GM18868 (cell line): ENCODE measurements around the gene MGME1.
"Not testable (repeated sequence)": the region's sequence is repeated elsewhere in the genome, so short reads cannot be mapped to it uniquely, and the experiment has no call there.

Experiments
- ATAC-seq: cut with Tn5 transposase; IDR thresholded peaks from one replicate; pipeline ENCODE4 v1.9.1; 2021; ENCODE audit warnings: mild to moderate bottlenecking, moderate library complexity; ENCODE audit not compliant: unreplicated experiment

MGME1 gene

DNA sequence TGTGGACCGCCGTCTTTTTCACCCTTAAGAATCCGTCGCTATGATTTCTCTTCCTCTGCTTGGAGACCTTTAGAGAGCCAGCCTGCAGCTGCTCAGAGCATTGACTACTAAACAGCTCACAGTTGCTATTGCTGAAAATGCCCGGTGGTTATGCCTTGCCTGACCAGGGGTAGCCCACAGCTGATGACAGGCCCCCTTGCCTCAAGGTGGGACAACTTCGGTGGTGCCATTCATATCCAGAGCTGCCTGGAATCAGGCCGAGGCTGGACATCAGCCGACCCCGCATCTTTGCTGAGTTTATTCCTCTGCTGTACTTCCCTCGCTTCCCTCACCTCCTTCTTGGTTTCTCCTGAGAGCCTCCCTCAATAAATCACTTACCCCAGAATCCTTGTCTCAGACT is 49.3 kb downstream of the MGME1 start:
- ATAC-seq: no peak

DNA sequence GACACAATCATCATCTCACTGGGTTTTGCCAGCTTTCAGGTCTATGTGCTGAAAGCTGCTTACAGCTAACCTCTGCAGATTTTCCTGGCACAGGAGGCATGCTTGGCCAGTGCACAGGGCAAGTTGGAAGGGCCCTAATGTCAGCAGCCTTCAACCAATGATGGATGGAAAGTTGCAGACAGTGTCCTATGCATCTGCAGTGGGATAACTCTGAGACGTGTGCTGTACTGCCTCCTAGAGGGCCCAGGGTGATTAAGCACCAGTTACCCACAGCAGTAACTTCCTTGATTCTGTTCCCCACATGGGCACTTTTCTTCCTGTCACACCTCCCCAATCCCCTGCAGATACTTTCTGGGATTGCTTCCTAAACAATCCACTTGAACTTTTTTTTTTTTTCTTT is 50.2 kb downstream of the MGME1 start:
- peak; percentile 84 for ATAC-seq

DNA sequence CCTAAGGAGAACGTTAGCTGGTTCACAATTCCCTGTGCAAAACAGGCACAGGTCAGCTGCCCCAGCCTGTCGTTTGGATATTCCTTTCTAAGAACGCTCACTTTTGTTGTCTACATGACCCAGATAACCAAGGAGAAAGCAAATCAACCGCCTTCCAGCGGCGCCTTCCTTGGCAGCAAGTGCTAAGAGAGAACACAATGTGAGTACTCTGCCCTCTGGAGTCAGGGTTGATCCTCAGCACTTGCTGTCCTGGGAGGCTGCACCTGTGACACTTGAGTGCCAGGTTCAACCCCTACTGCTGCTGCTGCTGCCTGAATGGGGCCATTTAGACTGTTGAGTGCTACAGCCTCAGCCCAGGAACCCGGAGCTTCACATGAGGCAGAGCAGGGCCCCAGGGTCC is 52.1 kb downstream of the MGME1 start:
- no peak for ATAC-seq

DNA sequence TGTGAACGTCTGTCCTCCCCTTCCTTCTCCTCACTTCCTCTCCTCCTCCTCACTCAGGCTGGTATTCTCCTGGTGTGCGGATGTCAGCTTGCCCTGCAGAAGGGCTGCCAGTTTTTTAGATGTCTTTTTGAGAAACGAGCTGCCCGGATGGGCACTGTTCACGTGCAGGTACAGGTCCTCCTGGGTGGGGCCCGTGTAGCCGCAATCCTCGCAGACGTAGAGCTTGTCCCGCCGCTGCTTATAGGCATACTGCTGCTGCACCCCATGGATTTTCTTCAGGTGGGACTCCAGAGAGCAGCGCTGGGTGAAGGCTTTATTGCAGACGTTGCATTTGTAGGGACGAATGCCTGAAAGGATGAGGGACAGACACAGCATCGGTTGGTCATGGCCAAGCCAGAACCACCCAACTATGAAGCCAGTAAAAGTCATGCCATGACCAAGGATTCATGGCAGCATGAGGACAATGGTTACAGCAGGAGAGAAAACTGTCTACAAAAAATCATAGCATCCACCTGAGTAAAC is 55.8 kb downstream of the MGME1 start:
- ATAC-seq: no peak

DNA sequence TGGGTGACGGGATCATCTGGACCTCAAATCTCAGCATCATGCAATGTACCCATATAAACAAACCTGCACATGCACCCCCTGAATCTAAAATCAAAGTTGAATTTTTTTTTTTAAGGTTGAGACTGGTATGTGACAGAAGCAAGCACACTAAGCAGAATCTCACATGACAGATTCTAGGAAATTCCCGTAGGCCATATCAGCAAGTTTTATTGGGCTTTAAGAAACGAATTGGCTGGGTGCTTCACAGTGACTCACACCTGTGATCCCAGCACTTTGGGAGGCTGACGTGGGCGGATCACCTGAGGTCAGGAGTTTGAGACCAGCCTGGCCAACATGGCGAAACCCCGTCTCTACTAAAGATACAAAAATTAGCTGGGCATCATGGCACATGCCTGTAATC is 58.2 kb downstream of the MGME1 start:
- not testable (repeated sequence) for ATAC-seq

DNA sequence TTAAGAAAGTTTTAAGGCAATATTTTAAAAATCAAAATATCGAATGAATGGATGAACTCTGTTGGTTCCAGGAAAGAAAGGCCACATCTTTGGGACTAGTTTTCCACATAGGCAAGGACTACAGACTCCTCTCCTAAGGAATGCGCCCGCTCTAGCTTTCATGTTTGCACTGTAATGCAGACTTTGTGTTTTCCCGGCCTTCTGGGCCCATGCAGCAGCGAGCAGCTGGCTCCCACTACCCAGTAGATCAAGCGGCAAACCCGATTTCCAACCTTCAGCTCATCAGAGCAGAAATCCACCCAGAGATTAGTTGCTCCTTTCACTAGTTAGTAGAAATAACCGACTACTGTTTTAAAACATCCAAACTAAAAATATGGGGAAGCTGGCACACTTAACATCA is 61.2 kb downstream of the MGME1 start:
- no peak for ATAC-seq

DNA sequence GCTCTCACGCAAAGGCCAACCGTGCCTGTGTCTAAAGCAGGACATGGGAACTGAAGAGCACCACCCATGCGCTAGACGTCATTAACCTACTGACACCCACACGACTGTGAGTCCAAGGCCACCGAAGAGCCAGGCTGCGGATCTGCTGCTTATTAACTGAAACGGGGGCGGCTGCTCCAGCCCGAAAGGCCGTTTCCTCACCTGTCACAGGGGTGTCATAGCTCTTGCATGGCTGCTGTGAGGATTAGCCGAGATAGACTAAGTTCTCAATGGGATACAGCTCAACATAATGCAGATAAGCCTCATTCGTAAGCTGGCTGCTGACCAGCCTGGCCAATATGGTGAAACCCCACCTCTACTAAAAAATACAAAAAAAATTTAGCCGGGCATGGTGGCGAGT is 62.2 kb downstream of the MGME1 start:
- ATAC-seq: no peak

DNA sequence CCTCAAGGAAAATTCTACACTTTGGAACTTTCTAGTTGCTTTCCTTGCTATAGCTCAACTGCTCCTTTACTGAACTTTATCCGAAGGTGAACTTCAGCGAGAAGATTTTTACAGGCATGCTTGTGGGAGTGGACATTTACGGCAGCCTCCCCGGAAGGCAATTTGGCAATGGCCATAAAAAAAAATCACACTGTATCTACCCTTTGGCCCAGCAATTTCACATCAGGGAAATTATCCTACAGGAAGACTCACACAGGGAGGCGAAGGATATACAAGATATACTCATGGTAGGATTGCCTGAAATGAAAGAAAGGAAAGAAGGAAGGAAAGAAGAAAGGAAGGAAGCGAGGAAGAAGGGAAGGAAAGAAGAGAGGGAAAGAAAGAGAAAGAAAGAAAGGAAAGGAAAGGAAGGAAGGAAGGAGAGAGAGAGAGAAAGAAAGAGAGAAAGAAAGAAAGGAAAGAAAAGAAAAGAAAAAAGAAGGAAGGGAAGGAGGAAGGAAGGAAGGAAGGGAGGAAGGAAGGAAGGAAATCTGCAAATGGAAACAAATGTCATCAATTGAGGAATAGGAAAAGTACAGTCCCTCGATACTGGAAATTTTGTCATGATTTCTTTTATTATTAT is 63.2 kb downstream of the MGME1 start:
- ATAC-seq: no peak

DNA sequence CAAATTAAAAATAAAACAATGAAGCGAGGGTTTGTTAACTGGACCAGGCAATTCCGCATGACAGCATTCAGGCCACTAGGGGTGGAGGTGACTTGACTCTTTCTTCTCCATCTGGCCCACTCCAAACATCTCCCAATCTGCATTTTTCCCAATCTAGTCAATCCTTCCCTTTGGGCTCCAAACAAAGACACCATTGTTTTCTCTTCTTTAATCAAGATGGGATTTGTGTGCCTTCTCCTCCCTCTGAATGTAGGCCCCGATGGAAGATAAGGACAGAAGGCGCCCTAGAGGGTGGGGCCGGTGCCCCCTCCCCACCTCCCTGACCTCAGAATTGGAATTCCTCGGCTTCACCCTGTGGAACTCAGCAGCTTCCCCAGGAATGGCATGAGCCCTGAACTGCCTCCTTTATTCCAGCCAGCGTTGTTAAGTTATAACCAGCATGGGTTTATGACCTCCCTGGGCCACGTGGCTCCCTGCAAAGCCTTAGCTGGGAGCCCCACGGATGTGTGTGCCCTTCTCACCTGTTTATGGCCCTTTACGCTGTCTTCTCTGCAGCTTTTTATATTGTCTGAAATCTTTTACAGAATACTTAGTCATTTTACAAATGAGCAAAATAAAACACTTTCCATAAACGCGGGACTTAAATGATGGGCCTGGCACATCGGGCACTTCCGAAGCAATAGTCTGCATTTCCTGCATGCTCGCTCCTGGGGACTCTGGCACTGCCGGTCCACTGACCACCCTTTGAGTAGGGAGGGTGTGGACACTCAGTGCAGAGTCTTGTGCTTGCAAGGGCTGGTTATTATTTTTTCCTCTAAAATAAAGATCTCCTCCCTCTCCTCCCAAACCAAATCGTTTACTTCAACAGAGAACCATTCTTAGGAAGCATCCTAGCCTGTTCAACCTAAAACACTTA is 64.4 kb downstream of the MGME1 start:
- no peak for ATAC-seq

DNA sequence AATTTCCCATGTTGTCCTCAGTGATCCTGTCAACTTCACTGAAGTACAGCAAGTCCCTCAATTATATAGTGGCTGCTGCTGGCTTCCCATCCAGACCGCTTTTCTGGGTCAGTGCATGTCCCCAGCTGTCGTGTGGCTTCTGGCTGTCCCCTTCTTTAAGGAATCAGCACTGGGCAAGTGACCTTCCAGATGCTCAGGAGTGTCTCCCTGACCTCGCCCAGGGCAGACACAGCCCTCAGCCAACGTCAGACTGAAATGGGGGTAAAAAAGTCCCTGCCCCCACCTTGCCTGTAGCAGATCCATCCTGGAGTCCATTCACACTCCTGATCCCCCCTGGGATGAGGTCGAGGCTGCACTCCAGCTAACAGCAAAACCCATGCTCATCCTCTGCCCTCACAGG is 65.2 kb downstream of the MGME1 start:
- ATAC-seq: no peak

DNA sequence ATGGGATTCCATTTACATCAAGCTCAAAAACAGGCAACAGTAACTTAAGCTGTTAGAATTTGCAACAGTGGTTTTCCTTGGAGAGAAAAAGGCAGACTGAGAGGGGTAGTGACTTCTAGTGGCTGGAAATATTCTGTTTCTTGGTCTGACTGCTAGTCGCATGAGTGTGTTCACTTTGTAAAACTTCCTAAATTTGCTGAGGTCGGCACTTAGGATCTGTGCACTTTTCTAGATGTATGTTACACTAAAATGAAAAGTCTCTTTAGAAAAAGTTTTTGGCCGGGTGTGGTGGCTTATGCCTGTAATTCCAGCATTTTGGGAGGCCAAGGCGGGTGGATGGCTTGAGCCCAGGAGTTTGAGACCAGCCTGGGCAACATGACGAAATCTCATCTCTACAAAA is 70.2 kb downstream of the MGME1 start:
- ATAC-seq: no peak
